HepG2 (cell line): ENCODE results near the gene EPB41L2. TPM values are rescaled to one million over a fixed set of nuclear protein-coding genes. Genes with fewer than 3 reads are reported as not detected.

ENCODE experiments used
- ATF7 ChIP-seq, 2 experiments: fragments of 450-650 bp in 1 of 2; sonication (generic) in 1 of 2; formaldehyde crosslinking in 1 of 2; IDR thresholded peaks; 2 replicates each; pipeline versions ENCODE4 v1.4.0 to v1.6.1; 2016 to 2020; ENCODE audit warnings: antibody characterized with exemption in 1 of 2, mild to moderate bottlenecking in 1 of 2, missing genetic modification reagents in 1 of 2
- DMAP1 ChIP-seq: IDR thresholded peaks from 2 replicates; pipeline ENCODE4 v1.6.1; 2016
- ETV5 ChIP-seq: IDR thresholded peaks from 2 replicates; pipeline ENCODE4 v1.6.1; 2018; ENCODE audit warnings: missing biosample characterization, missing genetic modification reagents, inconsistent platforms, borderline replicate concordance
- FOXM1 ChIP-seq: sonication (generic); formaldehyde crosslinking; IDR thresholded peaks from 2 replicates; pipeline ENCODE4 v1.5.0; 2020; ENCODE audit warnings: missing genetic modification reagents
- HIVEP1 ChIP-seq: sonication (generic); formaldehyde crosslinking; IDR thresholded peaks from 2 replicates; pipeline ENCODE4 v1.4.0; 2020; ENCODE audit warnings: mild to moderate bottlenecking, missing genetic modification reagents
- HNRNPH1 ChIP-seq: fragments of 200-400 bp; formaldehyde crosslinking; optimal IDR thresholded peaks from 2 replicates; pipeline ENCODE3; 2017; ENCODE audit warnings: mild to moderate bottlenecking, low read depth, low read length
- HNRNPL ChIP-seq: fragments of 200-400 bp; formaldehyde crosslinking; IDR thresholded peaks from 2 replicates; pipeline ENCODE4 v1.6.1; 2017; ENCODE audit warnings: mild to moderate bottlenecking, low read depth, low read length
- KDM3A ChIP-seq: IDR thresholded peaks from 2 replicates; pipeline ENCODE4 v1.6.1; 2018; ENCODE audit warnings: low read depth, missing compliant biosample characterization
- MXD3 ChIP-seq: IDR thresholded peaks from 2 replicates; pipeline ENCODE4 v1.6.1; 2016; ENCODE audit warnings: mild to moderate bottlenecking, missing biosample characterization, missing genetic modification reagents
- NCOR1 ChIP-seq: fragments of 200-600 bp; sonication (generic); IDR thresholded peaks from 2 replicates; pipeline ENCODE4 v1.7.0; 2017; ENCODE audit warnings: antibody characterized with exemption, low read length, borderline replicate concordance
- NKX3-1 ChIP-seq: sonication (generic); formaldehyde crosslinking; IDR thresholded peaks from 2 replicates; pipeline ENCODE4 v1.5.0; 2020; ENCODE audit warnings: missing genetic modification reagents
- NRL ChIP-seq: sonication (generic); formaldehyde crosslinking; IDR thresholded peaks from 2 replicates; pipeline ENCODE4 v1.5.0; 2020; ENCODE audit warnings: missing genetic modification reagents, mild to moderate bottlenecking, moderate library complexity, borderline replicate concordance
- SYNCRIP ChIP-seq: fragments of 200-400 bp; formaldehyde crosslinking; IDR thresholded peaks from 2 replicates; pipeline ENCODE4 v1.6.1; 2018; ENCODE audit warnings: mild to moderate bottlenecking, low read depth, low read length; ENCODE audit not compliant: insufficient read depth
- TAF1 ChIP-seq: sonication (generic); formaldehyde crosslinking; IDR thresholded peaks from 2 replicates; pipeline ENCODE4 v1.4.0; 2020; ENCODE audit warnings: missing genetic modification reagents
- TGIF2 ChIP-seq: IDR thresholded peaks from 2 replicates; pipeline ENCODE4 v1.6.1; 2016; ENCODE audit warnings: control low read depth, missing compliant biosample characterization
- TRIM24 ChIP-seq: sonication (generic); formaldehyde crosslinking; IDR thresholded peaks from 2 replicates; pipeline ENCODE4 v1.8.0; 2022; ENCODE audit warnings: mild to moderate bottlenecking, missing genetic modification reagents
- ZBTB21 ChIP-seq: sonication (generic); formaldehyde crosslinking; IDR thresholded peaks from 2 replicates; pipeline ENCODE4 v1.4.0; 2020; ENCODE audit warnings: missing genetic modification reagents
- ZNF136 ChIP-seq: sonication (generic); formaldehyde crosslinking; IDR thresholded peaks from 2 replicates; pipeline ENCODE4 v1.8.1; 2022; ENCODE audit warnings: low read depth, mild to moderate bottlenecking, moderate library complexity, missing genetic modification reagents
- ZNF24 ChIP-seq: fragments of 450-650 bp; IDR thresholded peaks from 2 replicates; pipeline ENCODE4 v1.6.1; 2017; ENCODE audit warnings: antibody characterized with exemption, mild to moderate bottlenecking
- ZNF274 ChIP-seq: sonication (generic); formaldehyde crosslinking; IDR thresholded peaks from 2 replicates; pipeline ENCODE4 v1.5.1; 2020; ENCODE audit warnings: mild to moderate bottlenecking, missing genetic modification reagents
- ZNF503 ChIP-seq: sonication (generic); formaldehyde crosslinking; IDR thresholded peaks from 2 replicates; pipeline ENCODE4 v1.4.0; 2020; ENCODE audit warnings: missing genetic modification reagents
- ZNF552 ChIP-seq: sonication (generic); formaldehyde crosslinking; IDR thresholded peaks from 2 replicates; pipeline ENCODE4 v1.9.0; 2022; ENCODE audit warnings: missing genetic modification reagents, mild to moderate bottlenecking, borderline replicate concordance
- ZNF652 ChIP-seq: IDR thresholded peaks from 2 replicates; pipeline ENCODE4 v1.6.1; 2016; ENCODE audit warnings: low read depth, borderline replicate concordance
- ZNF672 ChIP-seq: sonication (generic); formaldehyde crosslinking; IDR thresholded peaks from 2 replicates; pipeline ENCODE4 v1.8.1; 2022; ENCODE audit warnings: missing genetic modification reagents
- ZNF720 ChIP-seq: sonication (generic); formaldehyde crosslinking; IDR thresholded peaks from 2 replicates; pipeline ENCODE4 v1.4.0; 2020; ENCODE audit warnings: missing genetic modification reagents
- ZSCAN9 ChIP-seq: IDR thresholded peaks from 2 replicates; pipeline ENCODE4 v1.6.1; 2016; ENCODE audit warnings: borderline replicate concordance
- ZUFSP ChIP-seq: sonication (generic); formaldehyde crosslinking; IDR thresholded peaks from 2 replicates; pipeline ENCODE4 v1.9.0; 2021; ENCODE audit warnings: missing genetic modification reagents, mild to moderate bottlenecking, borderline replicate concordance
- ZZZ3 ChIP-seq: sonication (generic); formaldehyde crosslinking; IDR thresholded peaks from 2 replicates; pipeline ENCODE4 v1.4.0; 2020; ENCODE audit warnings: missing genetic modification reagents, mild to moderate bottlenecking, borderline replicate concordance
- polyA plus RNA-seq, 8 experiments: library from polyadenylated mRNA; depleted of rRNA in 3 of 8; stranded (reverse) in 7 of 8; unstranded in 1 of 8; fragments of >200 nt; fragmentation: Illumina TruSeq in 4 of 8; extraction: Trizol in 4 of 8; gene quantifications; 2 replicates each; pipeline versions ENCODE4 v1.2.1 to v1.2.3, GENCODE V29; 2011 to 2016; ENCODE audit warnings: low read depth in 4 of 8, missing spikeins in 1 of 8, mixed read lengths in 1 of 8; ENCODE audit not compliant: insufficient read depth in 1 of 8
- total RNA-seq, 5 experiments: library from RNA; depleted of rRNA; stranded (reverse); fragments of >200 nt; fragmentation: Illumina TruSeq; extraction: Trizol; gene quantifications; 2 replicates each; pipeline ENCODE4 v1.2.3, GENCODE V29; 2016; ENCODE audit warnings: low read depth in 1 of 5

EPB41L2 gene
- total and polyA plus RNA-seq, 2 of the 13 experiments (the other 11 are each of a cell fraction or from before 2014, with no cell fraction given) = 41.7 to 56.4 TPM

GRCh38 chr6:131038597-131039344 is 24.3 kb downstream of the EPB41L2 start (continued):
- TF ChIP-seq KDM3A (CRISPR knock-in tag) = 0 out of 2 replicates have a peak, but pooled peaks have one; percentile 59
- peak; percentile 100 for TF ChIP-seq ETV5 (CRISPR knock-in tag)
- no peak for TF ChIP-seq TRIM24
- no peak for TF ChIP-seq TAF1 (CRISPR knock-in tag)
- no peak for TF ChIP-seq ZNF552 (CRISPR knock-in tag)
- TF ChIP-seq ZBTB21 (CRISPR knock-in tag) = no peak
- TF ChIP-seq FOXM1 (CRISPR knock-in tag) = no peak
- no peak for TF ChIP-seq SYNCRIP
- TF ChIP-seq HNRNPL = no peak
- TF ChIP-seq ZNF24 = 0 out of 2 replicates have a peak, but pooled peaks have one; percentile 55
- no peak for TF ChIP-seq MXD3
- TF ChIP-seq ZNF136 (CRISPR knock-in tag) = no peak
- TF ChIP-seq DMAP1 (CRISPR knock-in tag) = no peak
- no peak for TF ChIP-seq HIVEP1 (CRISPR knock-in tag)
- peak; percentile 85 for TF ChIP-seq ZSCAN9 (CRISPR knock-in tag)
- TF ChIP-seq ATF7 (IDR thresholded peaks at IDR 0.05) = no peak
- no peak; the same call in 1 of the 2 replicates for TF ChIP-seq ATF7 (CRISPR knock-in tag; IDR thresholded peaks at IDR 0.05)
- no peak for TF ChIP-seq NKX3-1
- no peak for TF ChIP-seq ZNF672 (CRISPR knock-in tag)
- TF ChIP-seq TGIF2 (CRISPR knock-in tag) = no peak
- no peak for TF ChIP-seq ZNF274
- peak; percentile 91; the same call in 1 of the 2 replicates for TF ChIP-seq ZNF503 (CRISPR knock-in tag)
- TF ChIP-seq NRL = no peak
- no peak for TF ChIP-seq ZUFSP (CRISPR knock-in tag)
- TF ChIP-seq HNRNPH1 = no peak
- peak; percentile 67; the same call in 1 of the 2 replicates for TF ChIP-seq ZNF652 (CRISPR knock-in tag)
- TF ChIP-seq ZZZ3 (CRISPR knock-in tag) = no peak
- TF ChIP-seq ZNF720 (CRISPR knock-in tag) = no peak
- TF ChIP-seq NCOR1 = peak; percentile 97
